ENCODE results near the gene LPO.

The LPO gene

GRCh38 chr17:58294034-58294433 is 55.6 kb downstream of the LPO start:
- no peak for TF ChIP-seq JUND (IDR thresholded peaks at IDR 0.05; ENCODE audit: low read depth)
- DNase-seq (ENCODE audit: low read depth in 1 of 2, low spot score in 1 of 2), result no peak

GRCh38 chr17:58300336-58300735 is 62.0 kb downstream of the LPO start:
- DNase-seq (ENCODE audit: low read depth in 1 of 2, low spot score in 1 of 2), result no peak
- no peak for TF ChIP-seq JUND (IDR thresholded peaks at IDR 0.05; ENCODE audit: low read depth)
- in situ Hi-C loops (cut with HindIII; ENCODE audit: low pct_unique_long_range_greater_than_20kb, low sequenced_read_pairs), result no loop called here

More at GRCh38 chr17:58294034-58294433, 55.6 kb downstream of the LPO start:
- in situ Hi-C loops (cut with HindIII; ENCODE audit: low pct_unique_long_range_greater_than_20kb, low sequenced_read_pairs), result no loop called here

GRCh38 chr17:58301504-58302150 is 63.2 kb downstream of the LPO start:
- no peak for DNase-seq (ENCODE audit: low read depth in 1 of 2, low spot score in 1 of 2)
- in situ Hi-C loops (cut with HindIII; ENCODE audit: low pct_unique_long_range_greater_than_20kb, low sequenced_read_pairs), result no loop called here
- TF ChIP-seq JUND (IDR thresholded peaks at IDR 0.05; ENCODE audit: low read depth), result no peak

- in situ Hi-C loops (cut with HindIII; ENCODE audit: low pct_unique_long_range_greater_than_20kb, low sequenced_read_pairs), result no loop called here
- no peak for DNase-seq (ENCODE audit: low read depth in 1 of 2, low spot score in 1 of 2)
- no peak for TF ChIP-seq JUND (IDR thresholded peaks at IDR 0.05; ENCODE audit: low read depth)
Measured at GRCh38 chr17:58302171-58302918, 64.0 kb downstream of the LPO start.

GRCh38 chr17:58302919-58303585 is 64.7 kb downstream of the LPO start:
- TF ChIP-seq JUND (IDR thresholded peaks at IDR 0.05; ENCODE audit: low read depth), result no peak
- DNase-seq (ENCODE audit: low read depth in 1 of 2, low spot score in 1 of 2), result no peak
- in situ Hi-C loops (cut with HindIII; ENCODE audit: low pct_unique_long_range_greater_than_20kb, low sequenced_read_pairs), result no loop called here

- no peak for TF ChIP-seq JUND (IDR thresholded peaks at IDR 0.05; ENCODE audit: low read depth)
- in situ Hi-C loops (cut with HindIII; ENCODE audit: low pct_unique_long_range_greater_than_20kb, low sequenced_read_pairs), result no loop called here
- DNase-seq (ENCODE audit: low read depth in 1 of 2, low spot score in 1 of 2), result peak; percentile 65 to 79
Measured at GRCh38 chr17:58303971-58304749, 65.8 kb downstream of the LPO start.

GRCh38 chr17:58304750-58305486 is 66.5 kb downstream of the LPO start:
- in situ Hi-C loops (cut with HindIII; ENCODE audit: low pct_unique_long_range_greater_than_20kb, low sequenced_read_pairs), result no loop called here
- TF ChIP-seq JUND (IDR thresholded peaks at IDR 0.05; ENCODE audit: low read depth), result no peak

GRCh38 chr17:58305626-58306025 is 67.2 kb downstream of the LPO start:
- TF ChIP-seq JUND (IDR thresholded peaks at IDR 0.05; ENCODE audit: low read depth), result no peak
- DNase-seq (ENCODE audit: low read depth in 1 of 2, low spot score in 1 of 2), result no peak
- in situ Hi-C loops (cut with HindIII; ENCODE audit: low pct_unique_long_range_greater_than_20kb, low sequenced_read_pairs), result no loop called here

More at GRCh38 chr17:58304750-58305486, 66.5 kb downstream of the LPO start:
- no peak for DNase-seq (ENCODE audit: low read depth in 1 of 2, low spot score in 1 of 2)

- in situ Hi-C loops (cut with HindIII; ENCODE audit: low pct_unique_long_range_greater_than_20kb, low sequenced_read_pairs), result no loop called here
- no peak for DNase-seq (ENCODE audit: low read depth in 1 of 2, low spot score in 1 of 2)
- no peak for TF ChIP-seq JUND (IDR thresholded peaks at IDR 0.05; ENCODE audit: low read depth)
Measured at GRCh38 chr17:58306131-58306951, 68.0 kb downstream of the LPO start.

GRCh38 chr17:58307468-58308172 is 69.2 kb downstream of the LPO start:
- DNase-seq (ENCODE audit: low read depth in 1 of 2, low spot score in 1 of 2), result no peak
- no peak for TF ChIP-seq JUND (IDR thresholded peaks at IDR 0.05; ENCODE audit: low read depth)
- in situ Hi-C loops (cut with HindIII; ENCODE audit: low pct_unique_long_range_greater_than_20kb, low sequenced_read_pairs), result no loop called here

Data from T47D (cell line).